Mesenchymal stem cell (in vitro differentiated cells and primary cell): ENCODE results near the gene HRH4. TPM values are rescaled to one million over a fixed set of nuclear protein-coding genes. Genes with fewer than 3 reads are reported as not detected.

Source experiments
- DNase-seq: peaks from one replicate; pipeline ENCODE4 v3.0.0-alpha.2; 2013
- H2AFZ ChIP-seq: one replicate; pipeline ENCODE4 v1.6.1; 2013; ENCODE audit warnings: low read depth, mild to moderate bottlenecking, control low read depth, inconsistent platforms, low read length, moderate library complexity
- H2AK5ac ChIP-seq: 2 replicates; pipeline ENCODE4 v1.6.1; 2013; ENCODE audit warnings: low read length, moderate library complexity, mild to moderate bottlenecking, inconsistent platforms; ENCODE audit not compliant: severe bottlenecking
- H2BK120ac ChIP-seq: one replicate; pipeline ENCODE4 v1.6.1; 2013; ENCODE audit warnings: low read depth, mild to moderate bottlenecking, inconsistent platforms, low read length, moderate library complexity
- H2BK12ac ChIP-seq, 2 experiments: one replicate each; pipeline ENCODE4 v1.6.1; 2013; ENCODE audit warnings: inconsistent platforms in 2 of 2, low read length in 2 of 2, mild to moderate bottlenecking in 2 of 2, moderate library complexity in 2 of 2, control low read depth in 1 of 2
- H2BK15ac ChIP-seq: one replicate; pipeline ENCODE4 v1.6.1; 2013; ENCODE audit warnings: mild to moderate bottlenecking, low read depth, inconsistent platforms; ENCODE audit not compliant: poor library complexity, severe bottlenecking
- H2BK5ac ChIP-seq: 2 replicates; pipeline ENCODE4 v1.6.1; 2013; ENCODE audit warnings: low read depth, mild to moderate bottlenecking, low read length, control low read depth, inconsistent platforms; ENCODE audit not compliant: poor library complexity, severe bottlenecking
- H3K14ac ChIP-seq, 2 experiments: one replicate each; pipeline ENCODE4 v1.6.1; 2013; ENCODE audit warnings: inconsistent platforms in 2 of 2, low read length in 2 of 2, control low read depth in 1 of 2, mild to moderate bottlenecking in 1 of 2, moderate library complexity in 1 of 2
- H3K18ac ChIP-seq, 2 experiments: one replicate each; pipeline ENCODE4 v1.6.1; 2013; ENCODE audit warnings: inconsistent platforms in 2 of 2, low read length in 2 of 2, control low read depth in 1 of 2, low read depth in 1 of 2, mild to moderate bottlenecking in 1 of 2
- H3K23ac ChIP-seq, 2 experiments: one replicate each; pipeline ENCODE4 v1.6.1; 2013; ENCODE audit warnings: inconsistent platforms in 2 of 2, low read length in 2 of 2, mild to moderate bottlenecking in 2 of 2, moderate library complexity in 2 of 2, control low read depth in 1 of 2
- H3K27ac ChIP-seq: 2 replicates; pipeline ENCODE4 v1.5.1; 2013; ENCODE audit warnings: mild to moderate bottlenecking, moderate library complexity, low read length, control low read depth, inconsistent platforms; ENCODE audit not compliant: poor library complexity, severe bottlenecking
- H3K27me3 ChIP-seq, 2 experiments: 2 replicates each; pipeline versions ENCODE4 v1.6.1 to v1.7.0; 2013; ENCODE audit warnings: low read length in 2 of 2, mild to moderate bottlenecking in 2 of 2, moderate library complexity in 2 of 2, control low read depth in 1 of 2, inconsistent platforms in 1 of 2; ENCODE audit not compliant: control insufficient read depth in 1 of 2, insufficient read depth in 1 of 2
- H3K36me3 ChIP-seq, 2 experiments: 2 replicates each; pipeline versions ENCODE4 v1.6.1 to v1.7.0; 2013; ENCODE audit warnings: low read length in 2 of 2, control low read depth in 1 of 2, inconsistent platforms in 1 of 2, low read depth in 1 of 2, mild to moderate bottlenecking in 1 of 2; ENCODE audit not compliant: insufficient read depth in 2 of 2, control insufficient read depth in 1 of 2
- H3K4ac ChIP-seq, 2 experiments: one replicate each; pipeline ENCODE4 v1.6.1; 2013; ENCODE audit warnings: inconsistent platforms in 2 of 2, low read length in 2 of 2, mild to moderate bottlenecking in 2 of 2, moderate library complexity in 2 of 2, control low read depth in 1 of 2, low read depth in 1 of 2
- H3K4me1 ChIP-seq: 2 replicates; pipeline ENCODE4 v1.6.1; 2013; ENCODE audit warnings: low read depth, low read length, control low read depth; ENCODE audit not compliant: control insufficient read depth, insufficient read depth
- H3K4me2 ChIP-seq: 2 replicates; pipeline ENCODE4 v1.6.1; 2013; ENCODE audit warnings: low read length, mild to moderate bottlenecking, inconsistent platforms; ENCODE audit not compliant: poor library complexity, severe bottlenecking
- H3K4me3 ChIP-seq, 2 experiments: 2 replicates each; pipeline versions ENCODE4 v1.5.1 to v1.7.0; 2013; ENCODE audit warnings: low read length in 2 of 2, mild to moderate bottlenecking in 2 of 2, control low read depth in 1 of 2, low read depth in 1 of 2; ENCODE audit not compliant: insufficient read depth in 1 of 2
- H3K79me1 ChIP-seq: replicated peaks from 2 replicates; pipeline ENCODE4 v1.6.1; 2013; ENCODE audit warnings: mild to moderate bottlenecking, control low read depth, low read length, inconsistent platforms; ENCODE audit not compliant: poor library complexity, severe bottlenecking
- H3K9ac ChIP-seq: 2 replicates; pipeline ENCODE4 v1.7.0; 2013; ENCODE audit warnings: mild to moderate bottlenecking, low read length, moderate library complexity
- H3K9me3 ChIP-seq: 2 replicates; pipeline ENCODE4 v1.7.0; 2013; ENCODE audit warnings: mild to moderate bottlenecking, low read length; ENCODE audit not compliant: control insufficient read depth
- H4K8ac ChIP-seq: one replicate; pipeline ENCODE4 v1.6.1; 2013; ENCODE audit warnings: inconsistent platforms, mild to moderate bottlenecking, low read length, moderate library complexity
- H4K91ac ChIP-seq: one replicate; pipeline ENCODE4 v1.6.1; 2013; ENCODE audit warnings: mild to moderate bottlenecking, low read length, inconsistent platforms
- WGBS: methylation state at CpG from one replicate; pipeline ENCODE4 v1.1.7; 2013; ENCODE audit warnings: mixed read lengths; 5-methylcytosine and 5-hydroxymethylcytosine counted together
- small RNA-seq: library from polyadenylated mRNA; stranded (forward); fragments of <200 nt; extraction: miRNeasy Mini kit (QIAGEN cat#:217004); gene quantifications from one replicate; pipeline ENCODE3, GENCODE V24; 2013; ENCODE audit warnings: low read depth

The HRH4 gene

GRCh38 chr18:24518596-24518995 is 58.2 kb downstream of the HRH4 start:
- Histone ChIP-seq H3K4me2 (no peak overlapping the region), H3K23ac (no peak overlapping the region), H2BK5ac (no peak overlapping the region), H3K4me1 (no peaks in the 10 kb centered on the region), H3K36me3 (no peaks in the 10 kb centered on the region), H3K18ac (no peak overlapping the region), H2AFZ (no peak overlapping the region), H4K8ac (no peak overlapping the region), H3K9ac (no peak overlapping the region), H2BK12ac (no peak overlapping the region), H4K91ac (no peak overlapping the region), H3K9me3 (no peaks in the 10 kb centered on the region), H3K4me3 (no peak overlapping the region), H3K14ac (no peak overlapping the region), H3K27ac (no peak overlapping the region), H2AK5ac (no peak overlapping the region), H3K79me1 (no peaks in the 10 kb centered on the region), H3K27me3 (no peaks in the 10 kb centered on the region), H3K4ac (no peak overlapping the region), H2BK15ac (no peak overlapping the region), H2BK120ac (no peak overlapping the region)
- DNase-seq: no peak
- 92% methylated on average over 9 of the region's 14 CpGs for WGBS

Small RNA genes lying within 50 kb of the gene (small RNA-seq; reads per million reads assigned to genes)
- gene RF00019: not detected
